PFSK-1 (cell line): ENCODE data around the gene LAMB4.

Source experiments
- FOXP2 ChIP-seq: optimal IDR thresholded peaks from 2 replicates; pipeline ENCODE3; 2011; ENCODE audit warnings: borderline replicate concordance, control low read depth, inconsistent platforms; ENCODE audit not compliant: insufficient read depth; ENCODE audit errors: extremely low read length, extremely low read depth
- POLR2AphosphoS5 ChIP-seq: IDR thresholded peaks from 2 replicates; pipeline ENCODE4 v1.6.1; 2012; ENCODE audit warnings: low read depth, mild to moderate bottlenecking, control low read depth, low read length, moderate library complexity
- REST ChIP-seq, 2 experiments: IDR thresholded peaks; 2 replicates each; pipeline versions ENCODE4 v1.6.1 to v1.8.0; 2011 to 2012; ENCODE audit warnings: low read depth in 2 of 2, low read length in 2 of 2, control low read depth in 1 of 2, inconsistent platforms in 1 of 2, mild to moderate bottlenecking in 1 of 2, moderate library complexity in 1 of 2; ENCODE audit not compliant: insufficient read depth in 1 of 2
- SIN3A ChIP-seq: IDR thresholded peaks from 2 replicates; pipeline ENCODE4 v1.6.1; 2012; ENCODE audit warnings: mild to moderate bottlenecking, low read length, moderate library complexity, borderline replicate concordance; ENCODE audit not compliant: insufficient read depth
- TAF1 ChIP-seq: IDR thresholded peaks from 2 replicates; pipeline ENCODE4 v1.6.1; 2012; ENCODE audit warnings: low read length, control low read depth, borderline replicate concordance; ENCODE audit not compliant: insufficient read depth

Gene LAMB4

GRCh38 chr7:108016841-108017775 lies 113.1 kb downstream of the LAMB4 start:
- TF ChIP-seq TAF1 (no peak), SIN3A (no peak), POLR2AphosphoS5 (no peak), REST (IDR thresholded peaks at IDR 0.05; ENCODE audit: insufficient read depth in 1 of 2, low read depth in 2 of 2, low read length in 2 of 2) (no peak), FOXP2 (no peak)

GRCh38 chr7:108015740-108016139 lies 114.4 kb downstream of the LAMB4 start:
- no peak for TF ChIP-seq SIN3A
- no peak for TF ChIP-seq FOXP2
- TF ChIP-seq REST (IDR thresholded peaks at IDR 0.05; ENCODE audit: insufficient read depth in 1 of 2, low read depth in 2 of 2, low read length in 2 of 2): no peak

- TF ChIP-seq REST (IDR thresholded peaks at IDR 0.05; ENCODE audit: insufficient read depth in 1 of 2, low read depth in 2 of 2, low read length in 2 of 2) (no peak), TAF1 (no peak), FOXP2 (no peak), SIN3A (no peak), POLR2AphosphoS5 (no peak)
Observed at GRCh38 chr7:108014747-108015682, 115.1 kb downstream of the LAMB4 start.

GRCh38 chr7:108014215-108014614 lies 115.9 kb downstream of the LAMB4 start:
- no peak for TF ChIP-seq POLR2AphosphoS5
- TF ChIP-seq SIN3A: no peak
- no peak for TF ChIP-seq FOXP2
